GM18909 (cell line): ENCODE data around the gene METTL1.

Experiments
- ATAC-seq: cut with Tn5 transposase; IDR thresholded peaks from one replicate; pipeline ENCODE4 v1.9.1; 2021; ENCODE audit warnings: mild to moderate bottlenecking; ENCODE audit not compliant: unreplicated experiment, poor library complexity

Gene METTL1

GRCh38 chr12:57755454-57756372 lies 16.2 kb downstream of the METTL1 start:
- ATAC-seq: no peak

GRCh38 chr12:57755194-57755453 lies 16.8 kb downstream of the METTL1 start:
- no peak for ATAC-seq

- peak; percentile 40 for ATAC-seq
Observed at GRCh38 chr12:57754411-57755193, 17.3 kb downstream of the METTL1 start, which contains the start of gene MARCHF9. TSS of gene MARCHF9 (plus strand) at chr12:57755103. CDS start at chr12:57755529, 426 bp downstream.

- ATAC-seq: no peak
Observed at GRCh38 chr12:57753756-57754337, 18.1 kb downstream of the METTL1 start.

GRCh38 chr12:57752668-57753000 lies 19.3 kb downstream of the METTL1 start:
- no peak for ATAC-seq

- peak; percentile 70 for ATAC-seq
Observed at GRCh38 chr12:57751788-57752667, 19.9 kb downstream of the METTL1 start, which contains the start of gene CDK4. TSS of gene CDK4 (minus strand) at chr12:57752310. CDS start at chr12:57751717, 593 bp downstream.

GRCh38 chr12:57751432-57751787 lies 20.5 kb downstream of the METTL1 start:
- ATAC-seq: no peak

- no peak for ATAC-seq
Observed at GRCh38 chr12:57750561-57751431, 21.1 kb downstream of the METTL1 start.

- ATAC-seq: no peak
Observed at GRCh38 chr12:57749061-57749460, 22.8 kb downstream of the METTL1 start.

GRCh38 chr12:57746025-57746424 lies 25.9 kb downstream of the METTL1 start:
- ATAC-seq: no peak

GRCh38 chr12:57745485-57745881 lies 26.4 kb downstream of the METTL1 start:
- no peak for ATAC-seq

GRCh38 chr12:57744777-57745484 lies 27.0 kb downstream of the METTL1 start, which contains the start of gene TSPAN31:
TSS of gene TSPAN31 (plus strand) at chr12:57745039. CDS start at chr12:57745155, 116 bp downstream.
- peak; percentile 88 for ATAC-seq

- ATAC-seq: peak; percentile 36
Observed at GRCh38 chr12:57744194-57744776, 27.6 kb downstream of the METTL1 start.

GRCh38 chr12:57743769-57744168 lies 28.1 kb downstream of the METTL1 start:
- no peak for ATAC-seq

GRCh38 chr12:57741844-57742738 lies 29.8 kb downstream of the METTL1 start:
- peak; percentile 61 for ATAC-seq

- ATAC-seq: no peak
Observed at GRCh38 chr12:57741413-57741789, 30.5 kb downstream of the METTL1 start.
